ENCODE results near the gene PPP2R2D. TPM values are rescaled to one million over a fixed set of nuclear protein-coding genes. Genes with fewer than 3 reads are reported as not detected.

PPP2R2D gene
- total RNA-seq, 4 donors from 2014 or later = 27.2 to 57.0 (median 44.1) TPM

- Histone ChIP-seq H3K9me3 (peaks cover 0 to 10% (median 0%) of the 10 kb centered on the region in 3 donors), H3K36me3 (no peaks in the 10 kb centered on the region), H3K27me3 (no peaks in the 10 kb centered on the region), H3K27ac (no peak overlapping the region), H3K4me1 (peaks cover 0 to 43% (median 5%) of the 10 kb centered on the region in 3 donors), H3K4me3 (no peak overlapping the region)
- TF ChIP-seq POLR2AphosphoS5 (IDR thresholded peaks at IDR 0.05) (no peak), CTCF (IDR thresholded peaks at IDR 0.05) (no peak), POLR2A (IDR thresholded peaks at IDR 0.05) (no peak), EP300 (IDR thresholded peaks at IDR 0.05) (no peak)
- ATAC-seq = no peak
These were observed 24.3 kb downstream of the PPP2R2D start for GRCh38 chr10:131925011-131925649.

- 89 to 94% methylated on average over 4 to 9 of the region's 9 CpGs for WGBS, 2 donors (ENCODE audit: low coverage in 1 of 2)
- Histone ChIP-seq H3K9me3 (peaks cover 0 to 10% (median 0%) of the 10 kb centered on the region in 3 donors), H3K4me3 (no peak overlapping the region), H3K27me3 (no peaks in the 10 kb centered on the region), H3K36me3 (no peaks in the 10 kb centered on the region), H3K4me1 (peaks cover 0 to 46% (median 5%) of the 10 kb centered on the region in 3 donors), H3K27ac (no peak overlapping the region)
- ATAC-seq = no peak
- TF ChIP-seq POLR2A (IDR thresholded peaks at IDR 0.05) (no peak), POLR2AphosphoS5 (IDR thresholded peaks at IDR 0.05) (no peak), CTCF (IDR thresholded peaks at IDR 0.05) (no peak), EP300 (IDR thresholded peaks at IDR 0.05) (no peak)
These were observed 24.9 kb downstream of the PPP2R2D start for GRCh38 chr10:131925716-131926115.

DNA sequence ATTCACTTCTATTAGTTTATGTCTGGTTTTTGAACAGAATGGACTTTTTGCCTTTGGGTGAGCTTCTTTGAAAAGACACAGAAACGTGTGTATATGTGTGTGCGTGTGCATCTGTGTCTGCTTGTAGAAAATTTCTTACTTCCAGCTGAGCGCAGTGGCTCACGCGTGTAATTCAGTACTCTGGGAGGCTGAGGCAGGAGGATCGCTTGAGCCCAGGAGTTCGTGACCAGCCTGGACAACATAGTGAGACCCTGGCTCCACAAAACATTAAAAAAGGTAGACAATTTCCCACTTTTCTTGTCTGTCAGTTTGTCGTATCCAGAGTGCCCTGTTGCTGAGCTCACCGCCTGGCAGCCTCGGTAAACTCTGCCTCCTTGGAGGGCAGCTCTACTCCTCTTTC lies 25.4 kb downstream of the PPP2R2D start:
- Histone ChIP-seq H3K9me3 (peaks cover 0 to 10% (median 0%) of the 10 kb centered on the region in 3 donors), H3K27me3 (no peaks in the 10 kb centered on the region), H3K4me3 (no peak overlapping the region), H3K4me1 (peaks cover 0 to 46% (median 10%) of the 10 kb centered on the region in 3 donors), H3K36me3 (no peaks in the 10 kb centered on the region), H3K27ac (no peak overlapping the region)
- no peak for ATAC-seq
- 96 to 100% methylated on average over 9 to 10 of the region's 10 CpGs for WGBS, 2 donors (ENCODE audit: low coverage in 1 of 2)
- no peak for TF ChIP-seq POLR2A (IDR thresholded peaks at IDR 0.05)
- TF ChIP-seq CTCF (IDR thresholded peaks at IDR 0.05) = no peak
- no peak for TF ChIP-seq EP300 (IDR thresholded peaks at IDR 0.05)
- no peak for TF ChIP-seq POLR2AphosphoS5 (IDR thresholded peaks at IDR 0.05)

GRCh38 chr10:131926743-131927595 lies 26.2 kb downstream of the PPP2R2D start:
- Histone ChIP-seq H3K4me3 (no peak overlapping the region), H3K4me1 (peaks cover 0 to 52% (median 13%) of the 10 kb centered on the region in 3 donors), H3K9me3 (peaks cover 0 to 10% (median 0%) of the 10 kb centered on the region in 3 donors), H3K27me3 (no peaks in the 10 kb centered on the region), H3K27ac (no peak overlapping the region), H3K36me3 (no peaks in the 10 kb centered on the region)
- no peak for TF ChIP-seq POLR2AphosphoS5 (IDR thresholded peaks at IDR 0.05)
- TF ChIP-seq POLR2A (IDR thresholded peaks at IDR 0.05) = no peak
- TF ChIP-seq CTCF (IDR thresholded peaks at IDR 0.05) = no peak
- no peak for TF ChIP-seq EP300 (IDR thresholded peaks at IDR 0.05)
- no peak for ATAC-seq
- WGBS, 2 donors (ENCODE audit: low coverage in 1 of 2) = 94% methylated on average over 25 of the region's 28 CpGs; no CpG with 5 or more reads in 1 of the 2 donors
